Ishikawa (cell line): ENCODE measurements around the gene PPM1L.

ENCODE experiments used
- CEBPB ChIP-seq: IDR thresholded peaks from 2 replicates; pipeline ENCODE4 v1.6.1; 2012
- CREB1 ChIP-seq: IDR thresholded peaks from 2 replicates; pipeline ENCODE4 v1.6.1; 2012; ENCODE audit warnings: low read depth
- EGR1 ChIP-seq: IDR thresholded peaks from 2 replicates; pipeline ENCODE4 v1.6.1; 2012
- EP300 ChIP-seq: IDR thresholded peaks from 2 replicates; pipeline ENCODE4 v1.6.1; 2012; ENCODE audit warnings: borderline replicate concordance
- FOXM1 ChIP-seq: IDR thresholded peaks from 2 replicates; pipeline ENCODE4 v1.6.1; 2012; ENCODE audit warnings: low read depth, borderline replicate concordance
- MAX ChIP-seq: IDR thresholded peaks from 2 replicates; pipeline ENCODE4 v1.6.1; 2012
- NFIC ChIP-seq: IDR thresholded peaks from 2 replicates; pipeline ENCODE4 v1.6.1; 2012
- RAD21 ChIP-seq: IDR thresholded peaks from 2 replicates; pipeline ENCODE4 v1.6.1; 2012; ENCODE audit warnings: low read depth
- REST ChIP-seq: IDR thresholded peaks from 2 replicates; pipeline ENCODE4 v1.6.1; 2012; ENCODE audit warnings: low read depth, mild to moderate bottlenecking
- TAF1 ChIP-seq: IDR thresholded peaks from 2 replicates; pipeline ENCODE4 v1.6.1; 2012; ENCODE audit warnings: low read depth, mild to moderate bottlenecking
- TCF12 ChIP-seq: IDR thresholded peaks from 2 replicates; pipeline ENCODE4 v1.6.1; 2012; ENCODE audit warnings: low read depth
- TEAD4 ChIP-seq: IDR thresholded peaks from 2 replicates; pipeline ENCODE4 v1.6.1; 2012
- USF1 ChIP-seq: IDR thresholded peaks from 2 replicates; pipeline ENCODE4 v1.6.1; 2012
- YY1 ChIP-seq: IDR thresholded peaks from 2 replicates; pipeline ENCODE4 v1.6.1; 2012; ENCODE audit warnings: low read depth
- ZBTB7A ChIP-seq: IDR thresholded peaks from 2 replicates; pipeline ENCODE4 v1.6.1; 2012; ENCODE audit warnings: low read depth

PPM1L gene

GRCh38 chr3:160822936-160823335, 66.9 kb downstream of the PPM1L start:
- TF ChIP-seq EP300 = no peak
- no peak for TF ChIP-seq NFIC
- no peak for TF ChIP-seq REST
- no peak for TF ChIP-seq MAX
- no peak for TF ChIP-seq EGR1
- TF ChIP-seq TEAD4 = no peak
- TF ChIP-seq CREB1 = no peak
- no peak for TF ChIP-seq USF1
- no peak for TF ChIP-seq TCF12
- TF ChIP-seq RAD21 = no peak

GRCh38 chr3:160825311-160825800, 69.3 kb downstream of the PPM1L start:
- TF ChIP-seq REST (no peak), NFIC (no peak), ZBTB7A (no peak), TAF1 (no peak), TEAD4 (no peak), YY1 (no peak), FOXM1 (no peak)

GRCh38 chr3:160826408-160826807, 70.4 kb downstream of the PPM1L start:
- TF ChIP-seq YY1 (no peak), TCF12 (no peak), REST (no peak), TEAD4 (no peak), CEBPB (no peak), RAD21 (no peak), CREB1 (no peak), ZBTB7A (no peak), EGR1 (no peak), MAX (no peak), NFIC (no peak), TAF1 (no peak), USF1 (no peak), FOXM1 (no peak), EP300 (no peak)

GRCh38 chr3:160826991-160827390, 71.0 kb downstream of the PPM1L start:
- TF ChIP-seq USF1 (no peak), EP300 (no peak), REST (no peak), CEBPB (no peak), ZBTB7A (no peak), MAX (no peak)
